Hepatocyte (in vitro differentiated cells): ENCODE data around the gene TAL2. TPM values are rescaled to one million over a fixed set of nuclear protein-coding genes. Genes with fewer than 3 reads are reported as not detected.

Source experiments
- DNase-seq: peaks from one replicate; pipeline ENCODE4 v3.0.0-alpha.2; 2016; ENCODE audit warnings: low spot score
- H2AFZ ChIP-seq: fragments of 200-600 bp; sonication (generic); 2 replicates; pipeline ENCODE4 v1.6.0; 2016; ENCODE audit warnings: antibody characterized with exemption, mild to moderate bottlenecking
- H3K27ac ChIP-seq: fragments of 200-600 bp; sonication (generic); 2 replicates; pipeline ENCODE4 v1.5.1; 2016; ENCODE audit warnings: mild to moderate bottlenecking
- H3K27me3 ChIP-seq: fragments of 200-600 bp; sonication (generic); 2 replicates; pipeline ENCODE4 v1.6.1; 2016
- H3K36me3 ChIP-seq: fragments of 200-600 bp; sonication (generic); replicated peaks from 2 replicates; pipeline ENCODE4 v1.5.1; 2016; ENCODE audit warnings: low read depth; ENCODE audit not compliant: insufficient read depth
- H3K4me1 ChIP-seq: fragments of 200-600 bp; sonication (generic); 2 replicates; pipeline ENCODE4 v1.5.1; 2016; ENCODE audit warnings: mild to moderate bottlenecking, moderate library complexity; ENCODE audit not compliant: insufficient read depth
- H3K4me2 ChIP-seq: fragments of 200-600 bp; sonication (generic); 2 replicates; pipeline ENCODE4 v1.6.0; 2016
- H3K4me3 ChIP-seq: fragments of 200-600 bp; sonication (generic); 2 replicates; pipeline ENCODE4 v1.5.1; 2016; ENCODE audit warnings: mild to moderate bottlenecking
- H3K79me2 ChIP-seq: fragments of 200-600 bp; sonication (generic); 2 replicates; pipeline ENCODE4 v1.6.0; 2017; ENCODE audit warnings: mild to moderate bottlenecking
- H3K9me2 ChIP-seq: fragments of 200-600 bp; sonication (generic); replicated peaks from 2 replicates; pipeline ENCODE4 v1.6.0; 2017; ENCODE audit warnings: mild to moderate bottlenecking; ENCODE audit not compliant: insufficient read depth
- H3K9me3 ChIP-seq: fragments of 200-600 bp; sonication (generic); 2 replicates; pipeline ENCODE4 v1.5.1; 2016; ENCODE audit warnings: low read depth, mild to moderate bottlenecking
- H4K20me1 ChIP-seq: fragments of 200-600 bp; sonication (generic); 2 replicates; pipeline ENCODE4 v1.6.0; 2016; ENCODE audit warnings: mild to moderate bottlenecking; ENCODE audit not compliant: insufficient read depth, poor library complexity, severe bottlenecking
- CTCF ChIP-seq: fragments of 200-600 bp; sonication (generic); IDR thresholded peaks from 2 replicates; pipeline ENCODE4 v1.5.1; 2016; ENCODE audit warnings: antibody characterized with exemption, mild to moderate bottlenecking; ENCODE audit not compliant: poor library complexity
- EZH2 ChIP-seq: fragments of 200-600 bp; sonication (generic); IDR thresholded peaks from 2 replicates; pipeline ENCODE4 v1.6.1; 2016; ENCODE audit warnings: antibody characterized with exemption, mild to moderate bottlenecking, borderline replicate concordance
- EZH2phosphoT487 ChIP-seq: fragments of 200-600 bp; sonication (generic); IDR thresholded peaks from one replicate; pipeline ENCODE4 v1.6.1; 2018; ENCODE audit warnings: antibody characterized with exemption, mild to moderate bottlenecking, low read depth, moderate library complexity; ENCODE audit not compliant: unreplicated experiment, severe bottlenecking
- WGBS: methylation state at CpG from one replicate; pipeline ENCODE4 v1.1.6; 2016; ENCODE audit warnings: low lambda C conversion rate; ENCODE audit errors: missing lambda C conversion rate; 5-methylcytosine and 5-hydroxymethylcytosine counted together
- polyA plus RNA-seq: library from polyadenylated mRNA; unstranded; fragments of >200 nt; fragmentation: Nextera tagmentation; extraction: Ambion mirVana; gene quantifications from 2 replicates; pipeline ENCODE4 v1.2.1, GENCODE V29; 2016
- total RNA-seq: library from RNA; depleted of rRNA; stranded (reverse); fragments of >200 nt; gene quantifications from 2 replicates; pipeline ENCODE4 v1.2.3, GENCODE V29; 2014

Gene TAL2
- total and polyA plus RNA-seq, 2 experiments from 2014 or later, result not detected

GRCh38 chr9:105656131-105656921, 5.9 kb upstream of the TAL2 start:
- Histone ChIP-seq H3K79me2 (no peaks in the 10 kb centered on the region), H3K27ac (no peak overlapping the region), H3K9me2 (no peaks in the 10 kb centered on the region), H2AFZ (peak overlapping the region; percentile 98), H3K36me3 (no peaks in the 10 kb centered on the region), H3K4me3 (peak overlapping the region; percentile 58), H3K4me1 (no peaks in the 10 kb centered on the region), H3K4me2 (peak overlapping the region; percentile 100), H3K27me3 (peaks cover 28% of the 10 kb centered on the region), H4K20me1 (no peaks in the 10 kb centered on the region), H3K9me3 (no peaks in the 10 kb centered on the region)
- DNase-seq, result peak; percentile 62
- WGBS, result 5% methylated on average over 69 of the region's 75 CpGs
- TF ChIP-seq EZH2 (no peak), EZH2phosphoT487 (no peak), CTCF (peak; percentile 39)

GRCh38 chr9:105658351-105658750, 3.9 kb upstream of the TAL2 start:
- WGBS, result 65% methylated on average over 2 of the region's 2 CpGs
- peaks cover 28% of the 10 kb centered on the region for H3K27me3 ChIP-seq

GRCh38 chr9:105661011-105661410, 1.2 kb upstream of the TAL2 start:
- no peak for DNase-seq
- H3K27me3 ChIP-seq, result peaks cover 22% of the 10 kb centered on the region
- H3K27ac ChIP-seq, result no peak overlapping the region
- H3K4me1 ChIP-seq, result no peaks in the 10 kb centered on the region
- H3K36me3 ChIP-seq, result no peaks in the 10 kb centered on the region
- no peaks in the 10 kb centered on the region for H3K9me3 ChIP-seq
- no peaks in the 10 kb centered on the region for H3K79me2 ChIP-seq
- 72% methylated on average over 4 of the region's 4 CpGs for WGBS
- H3K9me2 ChIP-seq, result no peaks in the 10 kb centered on the region
- H4K20me1 ChIP-seq, result no peaks in the 10 kb centered on the region
- no peak overlapping the region for H2AFZ ChIP-seq
- TF ChIP-seq EZH2phosphoT487, result no peak
- no peak for TF ChIP-seq EZH2
- no peak for TF ChIP-seq CTCF
- no peak overlapping the region for H3K4me3 ChIP-seq
- no peak overlapping the region for H3K4me2 ChIP-seq

More at GRCh38 chr9:105658351-105658750, 3.9 kb upstream of the TAL2 start:
- Histone ChIP-seq H3K4me2 (no peak overlapping the region), H3K9me2 (no peaks in the 10 kb centered on the region), H3K79me2 (no peaks in the 10 kb centered on the region), H3K9me3 (no peaks in the 10 kb centered on the region), H3K27ac (no peak overlapping the region), H3K36me3 (no peaks in the 10 kb centered on the region), H3K4me1 (no peaks in the 10 kb centered on the region), H4K20me1 (no peaks in the 10 kb centered on the region), H2AFZ (no peak overlapping the region), H3K4me3 (no peak overlapping the region)
- no peak for DNase-seq
- no peak for TF ChIP-seq EZH2phosphoT487

GRCh38 chr9:105663914-105664313, 1.7 kb downstream of the TAL2 start:
- no peak for DNase-seq
- H3K9me2 ChIP-seq, result no peaks in the 10 kb centered on the region
- H3K9me3 ChIP-seq, result no peaks in the 10 kb centered on the region
- H3K4me1 ChIP-seq, result no peaks in the 10 kb centered on the region
- no peaks in the 10 kb centered on the region for H3K36me3 ChIP-seq
- H2AFZ ChIP-seq, result no peak overlapping the region
- H3K4me2 ChIP-seq, result no peak overlapping the region
- no peak overlapping the region for H3K4me3 ChIP-seq
- no peak overlapping the region for H3K27ac ChIP-seq
- no peaks in the 10 kb centered on the region for H3K27me3 ChIP-seq
- TF ChIP-seq EZH2 (no peak), EZH2phosphoT487 (no peak), CTCF (no peak)
- 50% methylated on average over 5 of the region's 5 CpGs for whole genome bisulfite sequencing
- no peaks in the 10 kb centered on the region for H3K79me2 ChIP-seq
- no peaks in the 10 kb centered on the region for H4K20me1 ChIP-seq
